Astrocyte (in vitro differentiated cells and primary cell): ENCODE measurements around the gene KIF1A.

Experiments used
- CTCF ChIP-seq: IDR thresholded peaks from 2 replicates; pipeline ENCODE4 v1.5.1; 2011; ENCODE audit warnings: low read depth, mild to moderate bottlenecking, inconsistent platforms, low read length, moderate library complexity; ENCODE audit not compliant: insufficient read depth
- EZH2 ChIP-seq: IDR thresholded peaks from 2 replicates; pipeline ENCODE4 v1.6.1; 2012; ENCODE audit warnings: mild to moderate bottlenecking, low read length, inconsistent platforms; ENCODE audit not compliant: insufficient read depth

GRCh38 chr2:240728827-240729226, 91.2 kb downstream of the KIF1A start:
- TF ChIP-seq CTCF = no peak
- no peak for TF ChIP-seq EZH2
